Stimulated activated CD8-positive, alpha-beta memory T cell treated with anti-CD3 and anti-CD28 coated beads, Interleukin-4, amount 100 ng/mL, for 1 hour (primary cell): ENCODE data around the gene USP30.
A peak's percentile ranks its signal among the peaks of the same experiment; 100 is the strongest.

ENCODE experiments used
- DNase-seq, 2 donors: peaks; one replicate each; pipeline ENCODE4 v3.0.0-alpha.2; 2020; ENCODE audit warnings: low read depth in 2 of 2, low spot score in 1 of 2

The USP30 gene

GRCh38 chr12:109093022-109093918 is 40.9 kb downstream of the USP30 start, which contains the start of gene ALKBH2:
Gene ALKBH2 (minus strand): TSS chr12:109093472. CDS start chr12:109092786, 686 bp downstream.
- peak; percentile 87 to 88 for DNase-seq

- DNase-seq = no peak
These were observed 44.7 kb downstream of the USP30 start for GRCh38 chr12:109097140-109097434.

GRCh38 chr12:109097435-109098182 is 45.2 kb downstream of the USP30 start, which contains the start of gene UNG:
Gene UNG (plus strand): TSS chr12:109097597. CDS start chr12:109097680, 83 bp downstream.
- DNase-seq = peak; percentile 93

GRCh38 chr12:109098183-109098604 is 45.8 kb downstream of the USP30 start:
- peak in 1 of 2 donors; percentile 9 for DNase-seq

- DNase-seq = no peak
These were observed 46.3 kb downstream of the USP30 start for GRCh38 chr12:109098651-109099050.

- no peak for DNase-seq
These were observed 47.1 kb downstream of the USP30 start for GRCh38 chr12:109099431-109100020.

GRCh38 chr12:109100741-109101140 is 48.4 kb downstream of the USP30 start:
- no peak for DNase-seq

GRCh38 chr12:109102491-109102890 is 50.1 kb downstream of the USP30 start:
- no peak for DNase-seq

GRCh38 chr12:109105176-109105575 is 52.8 kb downstream of the USP30 start:
- DNase-seq = no peak

- no peak for DNase-seq
These were observed 57.5 kb downstream of the USP30 start for GRCh38 chr12:109109746-109110350.

GRCh38 chr12:109110988-109111495 is 58.7 kb downstream of the USP30 start:
- peak in 1 of 2 donors; percentile 5 for DNase-seq

- DNase-seq = no peak
These were observed 60.5 kb downstream of the USP30 start for GRCh38 chr12:109112720-109113465.

- no peak for DNase-seq
These were observed 61.4 kb downstream of the USP30 start for GRCh38 chr12:109113661-109114321.

- DNase-seq = no peak
These were observed 62.3 kb downstream of the USP30 start for GRCh38 chr12:109114644-109115043.

GRCh38 chr12:109115404-109115757 is 63.0 kb downstream of the USP30 start:
- no peak for DNase-seq

GRCh38 chr12:109115758-109116610 is 63.6 kb downstream of the USP30 start, which contains the start of gene ACACB:
Gene ACACB (plus strand): TSS chr12:109116587. CDS start chr12:109139406, 22,819 bp downstream.
- no peak for DNase-seq

- DNase-seq = no peak
These were observed 64.2 kb downstream of the USP30 start for GRCh38 chr12:109116611-109116949.

GRCh38 chr12:109120095-109120494 is 67.7 kb downstream of the USP30 start:
- DNase-seq = no peak

- DNase-seq = no peak
These were observed 68.2 kb downstream of the USP30 start for GRCh38 chr12:109120557-109120956.
